Neural progenitor cell (in vitro differentiated cells): ENCODE measurements around the gene CXCL12. TPM values are rescaled to one million over a fixed set of nuclear protein-coding genes. Genes with fewer than 3 reads are reported as not detected.

ENCODE experiments used
- DNase-seq: peaks from one replicate; pipeline ENCODE4 v3.0.0-alpha.2; 2016; ENCODE audit warnings: low spot score
- H2AFZ ChIP-seq: fragments of 200-600 bp; sonication (generic); replicated peaks from 2 replicates; pipeline ENCODE4 v1.6.1; 2016; ENCODE audit warnings: antibody characterized with exemption
- H3F3A ChIP-seq: fragments of 200-600 bp; sonication (generic); 2 replicates; pipeline ENCODE4 v1.6.1; 2016; ENCODE audit warnings: antibody characterized with exemption, low read depth
- H3K27ac ChIP-seq: fragments of 200-600 bp; sonication (generic); 2 replicates; pipeline ENCODE4 v1.5.1; 2016; ENCODE audit warnings: mild to moderate bottlenecking
- H3K27me3 ChIP-seq: fragments of 200-600 bp; sonication (generic); 2 replicates; pipeline ENCODE4 v1.6.1; 2016; ENCODE audit warnings: mild to moderate bottlenecking, moderate library complexity
- H3K36me3 ChIP-seq: fragments of 200-600 bp; sonication (generic); 2 replicates; pipeline ENCODE4 v1.5.1; 2016
- H3K4me1 ChIP-seq: fragments of 200-600 bp; sonication (generic); 2 replicates; pipeline ENCODE4 v1.6.1; 2016; ENCODE audit warnings: mixed run types
- H3K4me2 ChIP-seq: fragments of 200-600 bp; sonication (generic); 2 replicates; pipeline ENCODE4 v1.6.1; 2016
- H3K4me3 ChIP-seq: fragments of 200-600 bp; sonication (generic); 2 replicates; pipeline ENCODE4 v1.5.1; 2016
- H3K79me2 ChIP-seq: fragments of 200-600 bp; sonication (generic); 2 replicates; pipeline ENCODE4 v1.6.1; 2016; ENCODE audit warnings: low read depth
- H3K9ac ChIP-seq: fragments of 200-600 bp; sonication (generic); 2 replicates; pipeline ENCODE4 v1.6.1; 2016
- H3K9me3 ChIP-seq: fragments of 200-600 bp; sonication (generic); 2 replicates; pipeline ENCODE4 v1.5.1; 2016; ENCODE audit warnings: low read depth
- H4K20me1 ChIP-seq: fragments of 200-600 bp; sonication (generic); 2 replicates; pipeline ENCODE4 v1.6.1; 2016; ENCODE audit warnings: low read depth
- H3K27ac Mint-ChIP-seq: 3 replicates; pipeline ENCODE4 v1.8.0; 2021; ENCODE audit warnings: mixed read lengths
- H3K27me3 Mint-ChIP-seq: 2 replicates; pipeline ENCODE4 v1.8.0; 2022; ENCODE audit warnings: low read depth, mild to moderate bottlenecking, inconsistent platforms, moderate library complexity, mixed read lengths; ENCODE audit not compliant: insufficient read depth
- H3K36me3 Mint-ChIP-seq: 3 replicates; pipeline ENCODE4 v1.8.0; 2021; ENCODE audit warnings: mixed read lengths
- H3K4me1 Mint-ChIP-seq: 3 replicates; pipeline ENCODE4 v1.8.0; 2021; ENCODE audit warnings: mixed read lengths
- H3K4me3 Mint-ChIP-seq: 3 replicates; pipeline ENCODE4 v1.8.0; 2021; ENCODE audit warnings: mild to moderate bottlenecking, moderate library complexity, mixed read lengths
- H3K9me3 Mint-ChIP-seq: 3 replicates; pipeline ENCODE4 v1.8.0; 2020; ENCODE audit warnings: mixed read lengths
- EZH2 ChIP-seq: fragments of 200-600 bp; sonication (generic); IDR thresholded peaks from 2 replicates; pipeline ENCODE4 v1.6.1; 2017; ENCODE audit warnings: antibody characterized with exemption, mild to moderate bottlenecking, moderate library complexity
- EZH2phosphoT487 ChIP-seq: fragments of 200-600 bp; sonication (generic); IDR thresholded peaks from 2 replicates; pipeline ENCODE4 v1.6.1; 2017; ENCODE audit warnings: antibody characterized with exemption
- total RNA-seq: library from RNA; depleted of rRNA; stranded (reverse); fragments of >200 nt; gene quantifications from 2 replicates; pipeline ENCODE4 v1.2.3, GENCODE V29; 2015; ENCODE audit warnings: low replicate concordance
- TF ChIP-seq, protein P1 (sequence below): fragments of 200-600 bp; sonication (generic); IDR thresholded peaks from 2 replicates; pipeline ENCODE4 v1.5.1; 2017; ENCODE audit warnings: antibody characterized with exemption, mild to moderate bottlenecking

The CXCL12 gene
- total RNA-seq, 1 donor from 2014 or later: 0.09 TPM

DNA sequence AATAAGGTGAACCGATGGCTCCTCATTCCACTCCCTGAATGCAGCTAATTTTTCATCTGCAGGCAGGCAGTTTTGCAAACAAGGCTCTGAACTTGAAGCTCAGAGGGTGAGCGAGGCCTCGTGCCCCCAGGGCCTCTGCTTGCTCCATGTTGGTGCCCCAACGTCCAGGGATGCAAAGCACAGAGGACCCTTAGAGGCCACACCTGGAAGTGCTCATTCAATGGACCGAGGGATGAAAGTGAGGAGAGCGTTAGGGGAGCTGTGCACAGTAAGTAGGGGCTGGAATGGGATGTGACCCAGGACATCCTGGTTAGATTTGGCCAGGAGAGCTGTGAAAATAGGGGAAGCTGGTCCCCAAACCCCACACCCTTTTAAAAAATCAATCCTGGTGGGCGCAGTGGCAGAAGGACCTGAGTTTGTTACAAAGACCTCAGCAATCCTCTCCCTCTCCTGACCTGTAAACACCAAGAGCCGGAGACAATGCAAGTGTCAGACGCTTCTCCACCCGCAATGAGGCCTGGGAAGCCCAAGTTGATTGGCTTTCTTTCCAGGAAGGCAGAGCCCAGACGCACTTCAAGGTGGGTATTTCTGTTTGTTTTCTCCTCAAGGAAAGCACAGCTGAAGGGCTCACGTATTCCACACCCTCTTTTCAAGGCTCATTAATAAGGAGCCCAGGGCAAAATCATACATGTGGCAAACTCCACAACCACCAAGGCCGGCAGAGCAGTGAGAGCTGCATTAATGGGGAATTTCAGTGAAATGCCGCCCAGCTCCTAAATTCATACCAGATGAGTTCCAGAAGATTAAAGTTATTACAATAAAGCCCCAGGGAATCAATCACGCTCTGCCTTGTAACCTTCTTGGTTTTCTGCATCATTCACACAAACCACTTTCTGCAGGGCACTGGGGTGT, 14.1 kb upstream of the CXCL12 start:
- Histone ChIP-seq H4K20me1 (no peaks in the 10 kb centered on the region), H3K9ac (no peak overlapping the region), H3F3A (peaks cover 11% of the 10 kb centered on the region), H3K4me1 (peaks cover 29% of the 10 kb centered on the region), H3K27me3 (no peaks in the 10 kb centered on the region), H3K79me2 (no peaks in the 10 kb centered on the region), H3K4me3 (no peak overlapping the region), H3K4me2 (peak overlapping the region; percentile 28), H3K36me3 (no peaks in the 10 kb centered on the region), H3K27ac (no peak overlapping the region), H3K9me3 (no peaks in the 10 kb centered on the region), H2AFZ (no peak overlapping the region)
- Mint-ChIP-seq H3K9me3 (peaks cover 2% of the 10 kb centered on the region), H3K4me1 (peaks cover 35% of the 10 kb centered on the region), H3K27ac (no peak overlapping the region), H3K27me3 (peaks cover 10% of the 10 kb centered on the region), H3K4me3 (no peak overlapping the region), H3K36me3 (no peaks in the 10 kb centered on the region)
- DNase-seq: no peak
- TF ChIP-seq, protein P1, sequence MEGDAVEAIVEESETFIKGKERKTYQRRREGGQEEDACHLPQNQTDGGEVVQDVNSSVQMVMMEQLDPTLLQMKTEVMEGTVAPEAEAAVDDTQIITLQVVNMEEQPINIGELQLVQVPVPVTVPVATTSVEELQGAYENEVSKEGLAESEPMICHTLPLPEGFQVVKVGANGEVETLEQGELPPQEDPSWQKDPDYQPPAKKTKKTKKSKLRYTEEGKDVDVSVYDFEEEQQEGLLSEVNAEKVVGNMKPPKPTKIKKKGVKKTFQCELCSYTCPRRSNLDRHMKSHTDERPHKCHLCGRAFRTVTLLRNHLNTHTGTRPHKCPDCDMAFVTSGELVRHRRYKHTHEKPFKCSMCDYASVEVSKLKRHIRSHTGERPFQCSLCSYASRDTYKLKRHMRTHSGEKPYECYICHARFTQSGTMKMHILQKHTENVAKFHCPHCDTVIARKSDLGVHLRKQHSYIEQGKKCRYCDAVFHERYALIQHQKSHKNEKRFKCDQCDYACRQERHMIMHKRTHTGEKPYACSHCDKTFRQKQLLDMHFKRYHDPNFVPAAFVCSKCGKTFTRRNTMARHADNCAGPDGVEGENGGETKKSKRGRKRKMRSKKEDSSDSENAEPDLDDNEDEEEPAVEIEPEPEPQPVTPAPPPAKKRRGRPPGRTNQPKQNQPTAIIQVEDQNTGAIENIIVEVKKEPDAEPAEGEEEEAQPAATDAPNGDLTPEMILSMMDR: no peak
- no peak for TF ChIP-seq EZH2
- no peak for TF ChIP-seq EZH2phosphoT487

DNA sequence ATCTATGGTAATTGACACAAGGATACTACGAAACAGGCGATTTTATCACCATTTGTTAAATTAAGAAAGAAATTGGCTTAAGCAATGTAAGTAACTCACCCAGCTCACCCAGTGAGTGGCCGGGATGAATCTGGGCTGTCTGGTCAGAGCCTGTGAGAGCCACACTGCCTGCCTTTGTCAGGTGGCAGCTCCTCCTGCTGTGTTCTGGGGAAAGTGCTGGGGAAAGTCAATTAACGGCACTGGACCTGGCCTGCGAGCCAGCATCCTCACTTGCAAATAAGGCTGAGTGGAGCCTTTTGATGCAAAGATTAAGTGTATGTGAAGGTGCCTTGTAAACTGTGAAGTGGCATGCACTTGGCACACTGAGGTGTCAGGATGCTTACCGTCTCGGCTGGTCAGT, 13.4 kb upstream of the CXCL12 start:
- no peaks in the 10 kb centered on the region for H3K36me3 Mint-ChIP-seq
- no peaks in the 10 kb centered on the region for H3K9me3 Mint-ChIP-seq
- DNase-seq: peak; percentile 70

DNA sequence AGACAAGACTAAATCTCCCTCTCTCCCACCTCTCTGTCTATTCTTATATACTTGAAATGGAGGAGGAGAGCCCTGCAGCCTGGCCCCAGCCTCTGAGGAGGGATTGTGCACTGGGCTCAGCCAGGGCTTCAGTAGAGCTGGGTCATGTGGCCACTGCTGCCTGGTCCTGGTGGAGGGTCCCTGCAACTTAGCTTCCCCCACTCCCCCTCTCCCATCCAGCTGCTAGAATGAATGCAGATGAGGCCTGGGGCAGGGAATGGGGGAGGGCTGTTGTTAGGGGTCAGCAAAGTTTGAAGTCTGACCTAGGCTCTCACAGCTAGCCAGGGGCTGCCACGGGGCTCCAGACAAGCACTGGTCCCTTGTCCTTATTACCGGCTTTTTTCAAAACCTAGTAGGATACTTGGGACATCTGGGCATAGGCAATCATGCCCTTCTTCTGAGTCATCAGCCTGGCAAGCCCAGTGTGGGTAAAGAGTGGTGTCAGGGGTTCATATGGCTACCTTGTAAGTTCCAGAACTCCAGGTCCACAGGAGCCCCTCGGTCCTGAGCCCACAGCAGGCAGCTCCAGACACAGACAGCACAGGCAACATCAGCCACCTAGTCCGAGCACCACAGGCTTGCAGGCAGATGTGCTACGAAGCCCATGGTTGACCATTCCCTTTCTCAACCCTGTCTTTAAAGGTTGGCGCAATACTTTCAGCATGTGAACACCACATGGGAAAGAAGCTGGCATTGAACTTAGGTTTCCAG, 12.8 kb upstream of the CXCL12 start:
- Histone ChIP-seq H4K20me1 (no peaks in the 10 kb centered on the region), H3K4me3 (no peak overlapping the region), H3K27ac (no peak overlapping the region), H3K36me3 (no peaks in the 10 kb centered on the region), H3K27me3 (no peaks in the 10 kb centered on the region), H2AFZ (no peak overlapping the region), H3K9me3 (no peaks in the 10 kb centered on the region), H3K4me2 (no peak overlapping the region), H3F3A (peaks cover 11% of the 10 kb centered on the region), H3K79me2 (no peaks in the 10 kb centered on the region), H3K9ac (no peak overlapping the region), H3K4me1 (peaks cover 29% of the 10 kb centered on the region)
- H3K27me3 Mint-ChIP-seq: peaks cover 10% of the 10 kb centered on the region
- peaks cover 35% of the 10 kb centered on the region for H3K4me1 Mint-ChIP-seq
- no peak for DNase-seq
- no peak for TF ChIP-seq EZH2
- no peak for TF ChIP-seq EZH2phosphoT487
- TF ChIP-seq, protein P1: no peak
- no peaks in the 10 kb centered on the region for H3K9me3 Mint-ChIP-seq
- H3K36me3 Mint-ChIP-seq: no peaks in the 10 kb centered on the region
- no peak overlapping the region for H3K27ac Mint-ChIP-seq
- no peak overlapping the region for H3K4me3 Mint-ChIP-seq

More for the DNA sequence above, 13.4 kb upstream of the CXCL12 start:
- Histone ChIP-seq H3K36me3 (no peaks in the 10 kb centered on the region), H3K27ac (no peak overlapping the region), H3K4me3 (no peak overlapping the region), H3K27me3 (no peaks in the 10 kb centered on the region), H3K4me2 (peak overlapping the region; percentile 28), H4K20me1 (no peaks in the 10 kb centered on the region), H3K9ac (no peak overlapping the region), H3K79me2 (no peaks in the 10 kb centered on the region), H3K9me3 (no peaks in the 10 kb centered on the region), H3K4me1 (peaks cover 29% of the 10 kb centered on the region), H3F3A (peaks cover 11% of the 10 kb centered on the region), H2AFZ (no peak overlapping the region)
- no peak overlapping the region for H3K4me3 Mint-ChIP-seq
- TF ChIP-seq EZH2 (no peak), EZH2phosphoT487 (no peak)
- TF ChIP-seq, protein P1: no peak
- no peak overlapping the region for H3K27ac Mint-ChIP-seq
- peaks cover 35% of the 10 kb centered on the region for H3K4me1 Mint-ChIP-seq
- H3K27me3 Mint-ChIP-seq: peaks cover 10% of the 10 kb centered on the region
